Activated CD4-positive, alpha-beta T cell treated with anti-CD3 and anti-CD28 coated beads for 36 hours (primary cell): Measurements from ENCODE around the gene FIS1. TPM values are rescaled to one million over a fixed set of nuclear protein-coding genes. Genes with fewer than 3 reads are reported as not detected.

ENCODE experiments used
- ATAC-seq: fragments of 200-7000 bp; cut with Tn5 transposase; one replicate; pipeline ENCODE4 v1.10.0; 2021; ENCODE audit warnings: mild to moderate bottlenecking, moderate library complexity
- CTCF ChIA-PET: fragments of 350-600 bp; sonication (Branson Sonifier 250); formaldehyde crosslinking; loops from one replicate; lab custom pipeline; 2021; ENCODE audit warnings: antibody characterized with exemption; lab: Charles Lee
- POLR2A ChIA-PET: fragments of 350-600 bp; sonication (Branson Sonifier 250); formaldehyde crosslinking; loops from one replicate; lab custom pipeline; 2021; ENCODE audit warnings: antibody characterized with exemption, inconsistent platforms; lab: Charles Lee
- DNase-seq: peaks from one replicate; pipeline ENCODE4 v3.0.0-alpha.2; 2020
- H3K27ac Mint-ChIP-seq: one replicate; pipeline ENCODE4 v1.8.0; 2021; ENCODE audit warnings: mixed read lengths
- H3K27me3 Mint-ChIP-seq: one replicate; pipeline ENCODE4 v1.8.0; 2021; ENCODE audit warnings: mixed read lengths
- H3K36me3 Mint-ChIP-seq: one replicate; pipeline ENCODE4 v1.8.0; 2021; ENCODE audit warnings: low read depth, mixed read lengths
- H3K4me1 Mint-ChIP-seq: one replicate; pipeline ENCODE4 v1.8.0; 2021; ENCODE audit warnings: mixed read lengths
- H3K4me3 Mint-ChIP-seq: one replicate; pipeline ENCODE4 v1.8.0; 2021; ENCODE audit warnings: mild to moderate bottlenecking, moderate library complexity, mixed read lengths
- H3K9me3 Mint-ChIP-seq: one replicate; pipeline ENCODE4 v1.8.0; 2021; ENCODE audit warnings: low read depth, mixed read lengths
- intact Hi-C, 2 experiments: fragments of 100-400 bp; cut with DNase I in 1 of 2; cut with micrococcal nuclease in 1 of 2; formaldehyde crosslinking; loops; one replicate each; pipeline versions ENCODE4 v1.14.2 to v1.15.1; 2022 to 2024; cut with DNase I, micrococcal nuclease
- total RNA-seq, 2 experiments: library from RNA; stranded (reverse); gene quantifications; one replicate each; pipeline ENCODE4 v1.2.3, GENCODE V29; 2021

The FIS1 gene
- total RNA-seq, 2 experiments from 2014 or later, result 70.5 to 92.6 TPM

- ATAC-seq (no peak), DNase-seq (no peak)
- Mint-ChIP-seq H3K9me3 (no peaks in the 10 kb centered on the region), H3K27me3 (no peaks in the 10 kb centered on the region), H3K4me3 (no peak overlapping the region), H3K4me1 (peaks cover 13% of the 10 kb centered on the region), H3K27ac (no peak overlapping the region), H3K36me3 (peaks cover 24% of the 10 kb centered on the region)
- POLR2A ChIA-PET, result no interaction called here
- intact Hi-C loops, result loop anchor here in 1 of 2 experiments (10.0 kb wide), 1 partner anchor 566 kb away; the partner anchor contains the start of gene GNB2
- CTCF ChIA-PET, result no interaction called here
Measured at GRCh38 chr7:101240226-101241014, 4.5 kb downstream of the FIS1 start.

- no peaks in the 10 kb centered on the region for H3K27me3 Mint-ChIP-seq
- POLR2A ChIA-PET, result no interaction called here
- peaks cover 8% of the 10 kb centered on the region for H3K4me1 Mint-ChIP-seq
- no peak for DNase-seq
- no peak overlapping the region for H3K27ac Mint-ChIP-seq
- peaks cover 20% of the 10 kb centered on the region for H3K36me3 Mint-ChIP-seq
- intact Hi-C loops, result loop anchor here in 1 of 2 experiments (10.0 kb wide), 1 partner anchor 565 kb away; the partner anchor contains the start of gene GNB2
- no peak for ATAC-seq
- H3K4me3 Mint-ChIP-seq, result no peak overlapping the region
- no peaks in the 10 kb centered on the region for H3K9me3 Mint-ChIP-seq
- CTCF ChIA-PET, result no interaction called here
Measured at GRCh38 chr7:101239951-101240220, 5.0 kb downstream of the FIS1 start.

GRCh38 chr7:101239191-101239950 is 5.5 kb downstream of the FIS1 start:
- ChIA-PET POLR2A (no interaction called here), CTCF (no interaction called here)
- no peak for DNase-seq
- ATAC-seq, result no peak
- Mint-ChIP-seq H3K36me3 (peaks cover 20% of the 10 kb centered on the region), H3K9me3 (no peaks in the 10 kb centered on the region), H3K4me3 (no peak overlapping the region), H3K4me1 (peaks cover 8% of the 10 kb centered on the region), H3K27me3 (no peaks in the 10 kb centered on the region), H3K27ac (no peak overlapping the region)
- intact Hi-C loops, result no loop called here

- Mint-ChIP-seq H3K4me3 (no peak overlapping the region), H3K4me1 (peaks cover 2% of the 10 kb centered on the region), H3K36me3 (peaks cover 15% of the 10 kb centered on the region), H3K27ac (no peak overlapping the region), H3K27me3 (no peaks in the 10 kb centered on the region), H3K9me3 (no peaks in the 10 kb centered on the region)
- DNase-seq, result no peak
- ATAC-seq, result no peak
- ChIA-PET POLR2A (no interaction called here), CTCF (interaction anchor here (3.7 kb wide), 1 partner anchor 44 kb away, joined by 11 read pairs; no protein-coding TSS in a partner anchor)
- intact Hi-C loops, result no loop called here
Measured at GRCh38 chr7:101238226-101239182, 6.4 kb downstream of the FIS1 start.

GRCh38 chr7:101237206-101238067 is 7.4 kb downstream of the FIS1 start, which contains the start of gene CLDN15:
Gene CLDN15 (minus strand): TSS chr7:101237802. CDS start chr7:101237581, 221 bp downstream.
- DNase-seq (no peak), ATAC-seq (no peak)
- no peaks in the 10 kb centered on the region for H3K9me3 Mint-ChIP-seq
- ChIA-PET CTCF (interaction anchor here (1.0 to 3.7 kb wide), 3 partner anchors 20 to 94 kb away, joined by 4 to 11 read pairs (median 4); partner anchors contain the start of genes PLOD3 and ZNHIT1), POLR2A (interaction anchor here (0.7 kb wide), 1 partner anchor 10 kb away, joined by 3 read pairs; no protein-coding TSS in a partner anchor)
- intact Hi-C loops, result no loop called here
- H3K4me1 Mint-ChIP-seq, result no peaks in the 10 kb centered on the region
- H3K4me3 Mint-ChIP-seq, result no peak within 1 kb of the TSS
- peak within 1 kb of the TSS; percentile 25 for H3K27ac Mint-ChIP-seq
- H3K27me3 Mint-ChIP-seq, result no peaks in the 10 kb centered on the region
- H3K36me3 Mint-ChIP-seq, result peaks cover 12% of the 10 kb centered on the region

GRCh38 chr7:101236292-101236835 is 8.5 kb downstream of the FIS1 start:
- Mint-ChIP-seq H3K4me1 (no peaks in the 10 kb centered on the region), H3K27me3 (no peaks in the 10 kb centered on the region), H3K27ac (no peak overlapping the region), H3K9me3 (no peaks in the 10 kb centered on the region), H3K36me3 (peaks cover 12% of the 10 kb centered on the region), H3K4me3 (no peak overlapping the region)
- DNase-seq (no peak), ATAC-seq (no peak)
- intact Hi-C loops, result no loop called here
- ChIA-PET CTCF (interaction anchor here (0.5 to 3.7 kb wide), 4 partner anchors 19 to 93 kb away, joined by 3 to 11 read pairs (median 4); partner anchors contain the start of genes PLOD3 and ZNHIT1), POLR2A (interaction anchor here (0.7 kb wide), 1 partner anchor 9 kb away, joined by 3 read pairs; no protein-coding TSS in a partner anchor)

GRCh38 chr7:101235522-101235921 is 9.4 kb downstream of the FIS1 start:
- Mint-ChIP-seq H3K27me3 (no peaks in the 10 kb centered on the region), H3K36me3 (peaks cover 9% of the 10 kb centered on the region), H3K9me3 (no peaks in the 10 kb centered on the region), H3K4me1 (no peaks in the 10 kb centered on the region), H3K27ac (no peak overlapping the region), H3K4me3 (no peak overlapping the region)
- intact Hi-C loops, result loop anchor here in 1 of 2 experiments (1.0 kb wide), 1 partner anchor 48 kb away; no protein-coding TSS in a partner anchor
- no peak for DNase-seq
- ChIA-PET POLR2A (interaction anchor here (0.8 kb wide), 1 partner anchor 10 kb away, joined by 3 read pairs; no protein-coding TSS in a partner anchor), CTCF (interaction anchor here (1.1 to 3.7 kb wide), 2 partner anchors 9 to 47 kb away, joined by 6 to 11 read pairs; no protein-coding TSS in a partner anchor)
- ATAC-seq, result no peak

GRCh38 chr7:101235050-101235449 is 9.8 kb downstream of the FIS1 start:
- Mint-ChIP-seq H3K27ac (no peak overlapping the region), H3K27me3 (no peaks in the 10 kb centered on the region), H3K4me3 (no peak overlapping the region), H3K9me3 (no peaks in the 10 kb centered on the region), H3K36me3 (peaks cover 4% of the 10 kb centered on the region), H3K4me1 (no peaks in the 10 kb centered on the region)
- ChIA-PET CTCF (interaction anchor here (1.1 to 3.7 kb wide), 2 partner anchors 9 to 48 kb away, joined by 6 to 11 read pairs; no protein-coding TSS in a partner anchor), POLR2A (interaction anchor here (0.6 to 0.8 kb wide), 2 partner anchors 10 to 91 kb away, joined by 3 to 5 read pairs; no protein-coding TSS in a partner anchor)
- DNase-seq, result no peak
- intact Hi-C loops, result loop anchor here in 1 of 2 experiments (1.0 kb wide), 1 partner anchor 48 kb away; no protein-coding TSS in a partner anchor
- no peak for ATAC-seq

- no peak overlapping the region for H3K4me3 Mint-ChIP-seq
- no peak for DNase-seq
- H3K36me3 Mint-ChIP-seq, result peaks cover 6% of the 10 kb centered on the region
- ATAC-seq, result no peak
- no peaks in the 10 kb centered on the region for H3K27me3 Mint-ChIP-seq
- intact Hi-C loops, result loop anchor here in 1 of 2 experiments (1.0 kb wide), 1 partner anchor 49 kb away; no protein-coding TSS in a partner anchor
- H3K9me3 Mint-ChIP-seq, result no peaks in the 10 kb centered on the region
- no peak overlapping the region for H3K27ac Mint-ChIP-seq
- no peaks in the 10 kb centered on the region for H3K4me1 Mint-ChIP-seq
- POLR2A ChIA-PET, result interaction anchor here (0.6 to 0.8 kb wide), 2 partner anchors 9 to 91 kb away, joined by 3 to 5 read pairs; no protein-coding TSS in a partner anchor
- CTCF ChIA-PET, result interaction anchor here (1.1 to 3.7 kb wide), 2 partner anchors 10 to 48 kb away, joined by 6 to 11 read pairs; no protein-coding TSS in a partner anchor
Measured at GRCh38 chr7:101234636-101235035, 10.2 kb downstream of the FIS1 start.
